ENCODE measurements around the gene SERPINA12. TPM values are rescaled to one million over a fixed set of nuclear protein-coding genes. Genes with fewer than 3 reads are reported as not detected.

SERPINA12 gene
- total RNA-seq, 1 experiment from 2014 or later: not detected

GRCh38 chr14:94472842-94473241 is 36.4 kb downstream of the SERPINA12 start:
- POLR2A ChIA-PET: no interaction called here
- no peaks in the 10 kb centered on the region for H3K36me3 ChIP-seq (ENCODE audit: control insufficient read depth in 1 of 2, insufficient read depth in 2 of 2, low read length in 2 of 2)
- no peak for TF ChIP-seq ZNF274 (IDR thresholded peaks at IDR 0.05; ENCODE audit: low read depth, low read length)
- TF ChIP-seq TCF7L2 (IDR thresholded peaks at IDR 0.05; ENCODE audit: borderline replicate concordance, extremely low read depth, insufficient read depth, insufficient read length): no peak
- no peak for TF ChIP-seq REST (IDR thresholded peaks at IDR 0.05; ENCODE audit: low read depth)
- TF ChIP-seq POLR2A (IDR thresholded peaks at IDR 0.05; ENCODE audit: borderline replicate concordance, extremely low read depth, insufficient read depth, insufficient read length): no peak
- no peak for TF ChIP-seq ATF3 (IDR thresholded peaks at IDR 0.05)
- TF ChIP-seq EGR1 (IDR thresholded peaks at IDR 0.05; ENCODE audit: low read depth): no peak
- no peak for TF ChIP-seq CEBPB (IDR thresholded peaks at IDR 0.05; ENCODE audit: low read depth)
- no peak for TF ChIP-seq POLR2AphosphoS5 (IDR thresholded peaks at IDR 0.05; ENCODE audit: low read depth, low read length)
- H4K20me1 ChIP-seq (ENCODE audit: insufficient read depth): no peaks in the 10 kb centered on the region
- no peak overlapping the region for H3K4me3 ChIP-seq (replicated peaks in 1 of 2; ENCODE audit: low read depth in 1 of 2, low read length in 2 of 2)
- ATAC-seq (no peak), DNase-seq (ENCODE audit: low read depth, low spot score) (no peak)
- H2AFZ ChIP-seq (ENCODE audit: low read depth, low read length, poor library complexity, severe bottlenecking): no peak overlapping the region
- intact Hi-C loops (cut with micrococcal nuclease): no loop called here
- CTCF ChIA-PET: interaction anchor here (1.8 kb wide), 1 partner anchor 14 kb away, joined by 4 read pairs; no protein-coding TSS in a partner anchor
- no TSS peak for BruUV-seq (replicated peaks)
- no peaks in the 10 kb centered on the region for H3K9me2 ChIP-seq (ENCODE audit: insufficient read depth)
- H3K4me1 ChIP-seq (ENCODE audit: control insufficient read depth in 1 of 2, insufficient read depth in 2 of 2, low read length in 2 of 2): peaks cover 0 to 18% of the 10 kb centered on the region in 2 experiments; a peak in 3 of 4 replicates
- H3K27me3 ChIP-seq (ENCODE audit: insufficient read depth, low read length): no peaks in the 10 kb centered on the region; the same call in 1 of the 2 replicates
- no peaks in the 10 kb centered on the region; a peak in 1 of 4 replicates for H3K9me3 ChIP-seq (ENCODE audit: control insufficient read depth in 1 of 2, insufficient read depth in 1 of 2, low read depth in 1 of 2, low read length in 2 of 2)
- no peak overlapping the region for H3K9ac ChIP-seq (ENCODE audit: low read length)
- RAD21 ChIA-PET (ENCODE audit: low non-redundant PET in 1 of 2, low total read pairs in 2 of 2, uncharacterized antibody in 2 of 2, unreplicated experiment in 2 of 2): no interaction called here
- H3K79me2 ChIP-seq (ENCODE audit: insufficient read depth, low read length): no peaks in the 10 kb centered on the region
- H3K4me2 ChIP-seq (ENCODE audit: low read length): no peak overlapping the region
- no peak overlapping the region for H3K27ac ChIP-seq (ENCODE audit: low read depth, low read length)

Measured in HCT116 (cell line).